ENCODE data around the gene ANKRD62.

DNA sequence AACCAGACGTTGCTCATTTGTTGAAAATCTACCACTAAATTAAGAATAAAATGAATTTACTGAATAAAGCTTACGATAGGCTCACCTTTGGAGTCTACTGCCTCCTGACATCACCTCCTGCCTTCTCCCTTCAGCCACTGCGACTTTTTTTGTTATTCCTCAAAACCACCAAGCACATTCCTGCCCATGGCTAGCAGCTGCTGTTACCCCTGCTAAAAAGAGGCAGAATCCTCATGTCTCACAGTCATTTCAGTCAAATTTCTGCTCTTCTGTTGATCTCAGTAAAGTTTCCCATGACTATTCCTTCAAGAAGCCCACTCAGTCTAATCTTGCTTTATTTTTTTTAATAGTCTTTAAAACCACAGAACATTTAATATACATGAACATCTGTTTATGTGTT, 40.8 kb upstream of the ANKRD62 start:
- TF ChIP-seq, protein P1, sequence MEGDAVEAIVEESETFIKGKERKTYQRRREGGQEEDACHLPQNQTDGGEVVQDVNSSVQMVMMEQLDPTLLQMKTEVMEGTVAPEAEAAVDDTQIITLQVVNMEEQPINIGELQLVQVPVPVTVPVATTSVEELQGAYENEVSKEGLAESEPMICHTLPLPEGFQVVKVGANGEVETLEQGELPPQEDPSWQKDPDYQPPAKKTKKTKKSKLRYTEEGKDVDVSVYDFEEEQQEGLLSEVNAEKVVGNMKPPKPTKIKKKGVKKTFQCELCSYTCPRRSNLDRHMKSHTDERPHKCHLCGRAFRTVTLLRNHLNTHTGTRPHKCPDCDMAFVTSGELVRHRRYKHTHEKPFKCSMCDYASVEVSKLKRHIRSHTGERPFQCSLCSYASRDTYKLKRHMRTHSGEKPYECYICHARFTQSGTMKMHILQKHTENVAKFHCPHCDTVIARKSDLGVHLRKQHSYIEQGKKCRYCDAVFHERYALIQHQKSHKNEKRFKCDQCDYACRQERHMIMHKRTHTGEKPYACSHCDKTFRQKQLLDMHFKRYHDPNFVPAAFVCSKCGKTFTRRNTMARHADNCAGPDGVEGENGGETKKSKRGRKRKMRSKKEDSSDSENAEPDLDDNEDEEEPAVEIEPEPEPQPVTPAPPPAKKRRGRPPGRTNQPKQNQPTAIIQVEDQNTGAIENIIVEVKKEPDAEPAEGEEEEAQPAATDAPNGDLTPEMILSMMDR (IDR thresholded peaks at IDR 0.05): no peak
- TF ChIP-seq POLR2AphosphoS5 (IDR thresholded peaks at IDR 0.05; ENCODE audit: low read depth, low read length) (no peak), SIN3A (IDR thresholded peaks at IDR 0.05; ENCODE audit: borderline replicate concordance, insufficient read depth, low read depth, low read length) (no peak), TCF7L2 (IDR thresholded peaks at IDR 0.05; ENCODE audit: low read depth, low read length) (no peak)
- TF ChIP-seq, protein P2, sequence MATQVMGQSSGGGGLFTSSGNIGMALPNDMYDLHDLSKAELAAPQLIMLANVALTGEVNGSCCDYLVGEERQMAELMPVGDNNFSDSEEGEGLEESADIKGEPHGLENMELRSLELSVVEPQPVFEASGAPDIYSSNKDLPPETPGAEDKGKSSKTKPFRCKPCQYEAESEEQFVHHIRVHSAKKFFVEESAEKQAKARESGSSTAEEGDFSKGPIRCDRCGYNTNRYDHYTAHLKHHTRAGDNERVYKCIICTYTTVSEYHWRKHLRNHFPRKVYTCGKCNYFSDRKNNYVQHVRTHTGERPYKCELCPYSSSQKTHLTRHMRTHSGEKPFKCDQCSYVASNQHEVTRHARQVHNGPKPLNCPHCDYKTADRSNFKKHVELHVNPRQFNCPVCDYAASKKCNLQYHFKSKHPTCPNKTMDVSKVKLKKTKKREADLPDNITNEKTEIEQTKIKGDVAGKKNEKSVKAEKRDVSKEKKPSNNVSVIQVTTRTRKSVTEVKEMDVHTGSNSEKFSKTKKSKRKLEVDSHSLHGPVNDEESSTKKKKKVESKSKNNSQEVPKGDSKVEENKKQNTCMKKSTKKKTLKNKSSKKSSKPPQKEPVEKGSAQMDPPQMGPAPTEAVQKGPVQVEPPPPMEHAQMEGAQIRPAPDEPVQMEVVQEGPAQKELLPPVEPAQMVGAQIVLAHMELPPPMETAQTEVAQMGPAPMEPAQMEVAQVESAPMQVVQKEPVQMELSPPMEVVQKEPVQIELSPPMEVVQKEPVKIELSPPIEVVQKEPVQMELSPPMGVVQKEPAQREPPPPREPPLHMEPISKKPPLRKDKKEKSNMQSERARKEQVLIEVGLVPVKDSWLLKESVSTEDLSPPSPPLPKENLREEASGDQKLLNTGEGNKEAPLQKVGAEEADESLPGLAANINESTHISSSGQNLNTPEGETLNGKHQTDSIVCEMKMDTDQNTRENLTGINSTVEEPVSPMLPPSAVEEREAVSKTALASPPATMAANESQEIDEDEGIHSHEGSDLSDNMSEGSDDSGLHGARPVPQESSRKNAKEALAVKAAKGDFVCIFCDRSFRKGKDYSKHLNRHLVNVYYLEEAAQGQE (IDR thresholded peaks at IDR 0.05; ENCODE audit: insufficient read depth in 1 of 2, low read depth in 2 of 2, low read length in 1 of 2): no peak

All from Panc1 (cell line).